Measurements from ENCODE around the gene C5orf52.
A peak's percentile ranks its signal among the peaks of the same experiment; 100 is the strongest.

The C5orf52 gene

DNA sequence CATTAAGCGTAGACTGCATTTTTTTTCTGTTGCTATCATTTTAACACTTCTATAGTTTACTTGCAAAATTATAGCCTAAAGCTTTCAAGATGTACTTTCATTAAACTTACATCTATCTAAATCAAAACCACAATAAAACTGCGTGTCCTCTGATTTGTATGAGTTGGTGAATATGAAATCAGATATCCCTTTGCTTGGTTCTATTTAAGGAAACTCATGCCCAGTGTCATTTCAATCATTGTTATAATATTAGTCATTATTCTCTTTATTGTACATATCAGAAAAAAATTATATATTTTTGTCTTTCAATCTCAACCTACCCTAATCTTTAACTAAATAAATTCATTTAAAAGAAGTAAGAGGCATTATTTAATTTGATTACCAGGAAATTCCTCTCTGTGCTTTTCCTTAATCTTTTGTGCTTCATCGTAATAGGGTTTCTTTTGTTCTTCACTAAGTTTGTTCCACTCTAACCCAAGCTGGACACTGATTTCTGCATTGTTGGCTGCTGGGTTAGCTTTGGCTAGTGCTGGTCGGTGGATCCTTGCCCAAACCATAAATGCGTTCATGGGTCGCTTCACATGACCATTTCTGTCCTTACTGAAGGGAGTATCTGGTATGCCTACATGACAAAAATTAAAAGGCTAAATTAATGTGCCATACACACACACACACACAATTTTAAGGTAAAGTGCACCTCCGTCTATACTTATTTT is 22.9 kb upstream of the C5orf52 start:
- DNase-seq (ENCODE audit: low read depth, low spot score) = no peak

DNA sequence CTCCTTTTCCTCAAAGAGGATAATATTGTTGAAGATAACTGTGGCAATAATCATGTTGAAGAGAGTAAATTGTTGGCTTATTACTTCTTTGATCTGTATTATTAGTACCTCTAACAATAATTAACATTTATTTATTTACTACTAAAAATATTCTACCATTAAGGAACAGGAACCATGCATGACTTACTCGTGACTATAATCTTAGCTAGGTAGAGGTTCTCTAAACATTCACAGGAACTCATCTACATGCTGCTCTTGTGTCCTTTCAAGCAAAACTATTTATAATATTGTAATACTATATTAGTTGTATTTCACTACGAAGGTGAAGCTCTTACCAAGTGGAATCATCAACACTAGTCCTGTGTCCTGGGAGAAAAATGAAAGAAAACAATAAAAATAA is 22.2 kb upstream of the C5orf52 start:
- POLR2A ChIA-PET = no interaction called here
- TF ChIP-seq, protein P1, sequence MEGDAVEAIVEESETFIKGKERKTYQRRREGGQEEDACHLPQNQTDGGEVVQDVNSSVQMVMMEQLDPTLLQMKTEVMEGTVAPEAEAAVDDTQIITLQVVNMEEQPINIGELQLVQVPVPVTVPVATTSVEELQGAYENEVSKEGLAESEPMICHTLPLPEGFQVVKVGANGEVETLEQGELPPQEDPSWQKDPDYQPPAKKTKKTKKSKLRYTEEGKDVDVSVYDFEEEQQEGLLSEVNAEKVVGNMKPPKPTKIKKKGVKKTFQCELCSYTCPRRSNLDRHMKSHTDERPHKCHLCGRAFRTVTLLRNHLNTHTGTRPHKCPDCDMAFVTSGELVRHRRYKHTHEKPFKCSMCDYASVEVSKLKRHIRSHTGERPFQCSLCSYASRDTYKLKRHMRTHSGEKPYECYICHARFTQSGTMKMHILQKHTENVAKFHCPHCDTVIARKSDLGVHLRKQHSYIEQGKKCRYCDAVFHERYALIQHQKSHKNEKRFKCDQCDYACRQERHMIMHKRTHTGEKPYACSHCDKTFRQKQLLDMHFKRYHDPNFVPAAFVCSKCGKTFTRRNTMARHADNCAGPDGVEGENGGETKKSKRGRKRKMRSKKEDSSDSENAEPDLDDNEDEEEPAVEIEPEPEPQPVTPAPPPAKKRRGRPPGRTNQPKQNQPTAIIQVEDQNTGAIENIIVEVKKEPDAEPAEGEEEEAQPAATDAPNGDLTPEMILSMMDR (IDR thresholded peaks at IDR 0.05; ENCODE audit: insufficient read depth, low read length, missing control alignments) = no peak
- no peak for DNase-seq (ENCODE audit: low read depth, low spot score)
- CTCF ChIA-PET = interaction anchor here (1.3 kb wide), 1 partner anchor 14 kb away, joined by 4 read pairs; no protein-coding TSS in a partner anchor
- H3K4me3 ChIP-seq (ENCODE audit: low read depth, low read length) = no peak overlapping the region

More for the DNA sequence above, 22.9 kb upstream of the C5orf52 start:
- TF ChIP-seq, protein P1 (IDR thresholded peaks at IDR 0.05; ENCODE audit: insufficient read depth, low read length, missing control alignments) = no peak
- no peak overlapping the region for H3K4me3 ChIP-seq (ENCODE audit: low read depth, low read length)
- CTCF ChIA-PET = interaction anchor here (1.3 kb wide), 1 partner anchor 13 kb away, joined by 4 read pairs; no protein-coding TSS in a partner anchor
- POLR2A ChIA-PET = no interaction called here

DNA sequence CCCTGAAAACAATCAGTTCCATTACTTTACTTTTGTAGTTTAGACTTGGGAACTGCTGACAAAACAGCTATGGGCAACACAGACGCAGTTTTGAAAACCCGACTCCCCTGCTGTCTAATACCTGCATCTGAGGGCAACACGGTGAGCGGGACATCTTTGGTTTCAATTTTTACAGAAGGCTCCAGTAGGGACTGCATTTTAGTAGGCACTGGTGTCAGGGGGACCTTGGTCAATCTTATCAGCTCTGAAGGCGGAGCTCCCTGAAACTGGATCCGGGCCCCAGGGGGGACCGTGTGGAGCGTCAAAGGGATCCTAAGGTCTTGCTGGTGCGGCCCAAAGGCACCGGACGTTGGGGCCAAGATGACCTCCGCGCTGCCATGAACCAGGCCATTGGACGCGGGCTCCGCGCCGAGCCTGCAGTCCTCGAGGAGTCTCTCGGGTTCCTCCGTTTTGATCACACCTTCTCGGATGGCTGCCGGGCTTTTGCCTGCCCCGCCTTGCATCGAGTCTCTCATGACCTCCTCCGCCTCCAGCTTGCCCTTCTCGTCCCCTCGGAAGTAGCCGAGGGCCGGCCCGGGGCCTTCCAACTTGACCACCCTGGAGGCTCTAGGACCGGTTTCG is 20.2 kb upstream of the C5orf52 start:
- TF ChIP-seq, protein P1 (IDR thresholded peaks at IDR 0.05; ENCODE audit: insufficient read depth, low read length, missing control alignments) = no peak
- H3K4me3 ChIP-seq (ENCODE audit: low read depth, low read length) = no peak overlapping the region
- ChIA-PET CTCF (interaction anchor here (0.7 to 1.5 kb wide), 6 partner anchors 8 to 74 kb away, joined by 3 to 5 read pairs (median 4); no protein-coding TSS in a partner anchor), POLR2A (no interaction called here)
- DNase-seq (ENCODE audit: low read depth, low spot score) = no peak

DNA sequence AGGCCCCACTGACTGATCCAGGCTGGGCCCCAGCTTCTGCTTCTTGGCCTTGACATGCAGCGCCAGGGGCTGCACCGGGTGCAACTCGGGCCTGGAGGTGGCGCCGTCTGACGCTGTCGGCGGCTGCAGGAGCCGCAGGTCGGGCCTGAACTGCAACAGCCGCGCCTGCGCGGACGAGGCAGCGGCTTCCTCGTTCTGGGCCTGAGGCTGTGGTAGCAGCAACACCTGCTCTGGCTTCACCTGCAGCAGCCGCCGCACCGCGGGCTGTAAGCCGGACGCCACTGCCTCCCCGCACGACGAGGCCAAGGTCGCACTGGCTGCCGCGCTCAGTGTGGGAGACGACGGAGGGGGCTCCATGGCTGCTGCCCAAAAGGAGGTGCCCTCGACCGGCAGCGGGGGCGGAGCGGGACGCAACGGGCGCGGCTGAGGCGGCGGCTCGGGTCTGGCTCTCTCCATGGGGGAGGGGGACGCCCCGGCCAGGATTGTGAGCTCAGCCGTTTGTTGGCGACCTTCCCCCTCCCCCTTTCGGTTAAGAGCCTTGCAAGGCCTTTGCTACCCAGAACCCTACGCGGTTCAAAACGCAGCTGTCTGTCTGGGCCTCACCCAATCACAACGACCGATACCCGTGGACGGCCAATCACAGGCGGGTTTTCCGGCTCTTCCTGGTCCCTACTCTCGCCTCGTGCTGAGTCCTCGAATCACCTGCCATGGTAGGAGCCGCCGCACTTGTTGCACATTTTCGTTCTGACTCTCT is 19.5 kb upstream of the C5orf52 start:
- POLR2A ChIA-PET = no interaction called here
- CTCF ChIA-PET = interaction anchor here (0.7 to 1.5 kb wide), 5 partner anchors 8 to 75 kb away, joined by 3 to 5 read pairs (median 5); no protein-coding TSS in a partner anchor
- TF ChIP-seq, protein P1 (IDR thresholded peaks at IDR 0.05; ENCODE audit: insufficient read depth, low read length, missing control alignments) = peak; percentile 44
- peak overlapping the region; percentile 44 for H3K4me3 ChIP-seq (ENCODE audit: low read depth, low read length)
- DNase-seq (ENCODE audit: low read depth, low spot score) = no peak

DNA sequence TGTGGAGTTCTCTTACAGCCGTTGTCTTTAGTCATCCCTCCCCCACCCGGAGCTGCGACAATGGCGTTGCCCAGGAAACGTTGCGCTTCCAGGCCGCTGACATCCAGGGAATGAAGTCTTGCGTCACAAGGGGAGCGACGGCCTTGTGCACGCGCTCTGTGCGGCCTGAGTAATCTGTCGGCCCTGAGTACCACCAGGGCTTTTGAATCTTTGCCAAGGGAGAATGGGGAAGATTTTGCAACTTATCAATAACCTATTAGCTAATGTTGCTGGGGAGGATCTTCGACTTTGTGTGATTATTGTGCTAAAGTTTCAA is 19.0 kb upstream of the C5orf52 start, which contains the start of gene SOX30:
Gene SOX30, minus strand, starts transcription at position 62 of the 316 bp plus-strand sequence. CDS start 360 bp downstream, outside the sequence.
- CTCF ChIA-PET = no interaction called here
- TF ChIP-seq, protein P1 (IDR thresholded peaks at IDR 0.05; ENCODE audit: insufficient read depth, low read length, missing control alignments) = no peak
- no peak for DNase-seq (ENCODE audit: low read depth, low spot score)
- H3K4me3 ChIP-seq (ENCODE audit: low read depth, low read length) = peak within 1 kb of the TSS; percentile 44
- POLR2A ChIA-PET = no interaction called here

DNA sequence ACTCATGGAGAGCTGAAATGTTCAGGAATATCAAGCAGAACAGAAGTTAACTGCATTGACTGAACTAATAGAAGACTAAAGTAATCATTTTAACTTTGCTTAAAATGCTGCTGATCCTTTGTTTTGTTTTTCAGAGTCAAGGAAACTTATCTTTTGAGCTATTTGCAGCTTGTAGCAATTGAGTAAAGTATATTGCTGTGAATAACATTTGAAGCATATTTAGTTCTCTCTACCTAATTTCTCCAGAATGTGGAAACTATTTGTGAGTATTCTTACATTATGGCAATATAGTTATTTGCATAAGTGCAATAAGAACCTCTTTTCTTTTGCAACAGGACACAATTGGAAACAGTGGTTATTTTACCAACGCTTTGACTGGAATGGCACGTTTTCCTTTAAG is 13.8 kb upstream of the C5orf52 start:
- no peak overlapping the region for H3K4me3 ChIP-seq (ENCODE audit: low read depth, low read length)
- CTCF ChIA-PET = no interaction called here
- no peak for DNase-seq (ENCODE audit: low read depth, low spot score)
- TF ChIP-seq, protein P1 (IDR thresholded peaks at IDR 0.05; ENCODE audit: insufficient read depth, low read length, missing control alignments) = no peak
- POLR2A ChIA-PET = no interaction called here
